Measurements from ENCODE around the gene CRADD.

The CRADD gene

GRCh38 chr12:93841671-93842070, 164.5 kb downstream of the CRADD start:
- no peak for DNase-seq (ENCODE audit: low read depth in 2 of 2)

- no peak for DNase-seq (ENCODE audit: low read depth in 2 of 2)
Observed at GRCh38 chr12:93844164-93844784, 167.1 kb downstream of the CRADD start.

GRCh38 chr12:93846936-93847516, 169.9 kb downstream of the CRADD start:
- DNase-seq (ENCODE audit: low read depth in 2 of 2) = no peak

GRCh38 chr12:93847517-93848474, 170.6 kb downstream of the CRADD start:
- DNase-seq (ENCODE audit: low read depth in 2 of 2) = no peak

GRCh38 chr12:93848523-93849101, 171.4 kb downstream of the CRADD start:
- DNase-seq (ENCODE audit: low read depth in 2 of 2) = no peak

GRCh38 chr12:93849946-93850345, 172.8 kb downstream of the CRADD start:
- DNase-seq (ENCODE audit: low read depth in 2 of 2) = no peak

GRCh38 chr12:93850481-93851256, 173.5 kb downstream of the CRADD start:
- no peak for DNase-seq (ENCODE audit: low read depth in 2 of 2)

- DNase-seq (ENCODE audit: low read depth in 2 of 2) = no peak
Observed at GRCh38 chr12:93851257-93851671, 174.1 kb downstream of the CRADD start.

- DNase-seq (ENCODE audit: low read depth in 2 of 2) = no peak
Observed at GRCh38 chr12:93852173-93852591, 175.0 kb downstream of the CRADD start.

GRCh38 chr12:93853698-93854478, 176.7 kb downstream of the CRADD start:
- DNase-seq (ENCODE audit: low read depth in 2 of 2) = no peak

- DNase-seq (ENCODE audit: low read depth in 2 of 2) = no peak
Observed at GRCh38 chr12:93855261-93855660, 178.1 kb downstream of the CRADD start.

GRCh38 chr12:93856611-93857010, 179.4 kb downstream of the CRADD start:
- no peak for DNase-seq (ENCODE audit: low read depth in 2 of 2)

GRCh38 chr12:93857279-93857938, 180.2 kb downstream of the CRADD start:
- DNase-seq (ENCODE audit: low read depth in 2 of 2) = no peak

GRCh38 chr12:93857991-93858447, 180.8 kb downstream of the CRADD start:
- no peak for DNase-seq (ENCODE audit: low read depth in 2 of 2)

- DNase-seq (ENCODE audit: low read depth in 2 of 2) = no peak
Observed at GRCh38 chr12:93860668-93861373, 183.6 kb downstream of the CRADD start.

- no peak for DNase-seq (ENCODE audit: low read depth in 2 of 2)
Observed at GRCh38 chr12:93862424-93862823, 185.2 kb downstream of the CRADD start.

- DNase-seq (ENCODE audit: low read depth in 2 of 2) = no peak
Observed at GRCh38 chr12:93865751-93866150, 188.6 kb downstream of the CRADD start.

GRCh38 chr12:93868771-93869170, 191.6 kb downstream of the CRADD start:
- no peak for DNase-seq (ENCODE audit: low read depth in 2 of 2)

- no peak for DNase-seq (ENCODE audit: low read depth in 2 of 2)
Observed at GRCh38 chr12:93870020-93870795, 193.0 kb downstream of the CRADD start.
